ENCODE data around the gene PCNX1.

DNA sequence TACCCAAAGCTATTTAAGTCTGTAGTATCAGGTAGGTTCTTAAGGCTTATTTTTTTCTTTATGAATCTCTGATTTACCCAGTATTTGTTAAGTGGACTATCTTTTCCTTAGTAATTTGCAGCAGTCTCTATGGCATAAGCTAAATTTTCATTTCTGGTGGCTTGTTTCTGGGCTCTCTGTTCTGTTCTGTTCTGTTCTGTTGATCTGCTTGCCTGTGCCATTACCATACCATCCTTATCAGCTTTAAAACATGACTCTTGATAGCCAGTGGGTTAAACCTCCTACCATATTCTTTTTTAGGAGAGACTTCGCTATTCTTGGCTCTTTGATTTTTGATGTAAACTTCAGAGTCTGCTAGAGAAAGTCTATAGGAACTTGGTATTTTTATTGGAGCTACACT is 46.8 kb downstream of the PCNX1 start:
- TF ChIP-seq, protein P1, sequence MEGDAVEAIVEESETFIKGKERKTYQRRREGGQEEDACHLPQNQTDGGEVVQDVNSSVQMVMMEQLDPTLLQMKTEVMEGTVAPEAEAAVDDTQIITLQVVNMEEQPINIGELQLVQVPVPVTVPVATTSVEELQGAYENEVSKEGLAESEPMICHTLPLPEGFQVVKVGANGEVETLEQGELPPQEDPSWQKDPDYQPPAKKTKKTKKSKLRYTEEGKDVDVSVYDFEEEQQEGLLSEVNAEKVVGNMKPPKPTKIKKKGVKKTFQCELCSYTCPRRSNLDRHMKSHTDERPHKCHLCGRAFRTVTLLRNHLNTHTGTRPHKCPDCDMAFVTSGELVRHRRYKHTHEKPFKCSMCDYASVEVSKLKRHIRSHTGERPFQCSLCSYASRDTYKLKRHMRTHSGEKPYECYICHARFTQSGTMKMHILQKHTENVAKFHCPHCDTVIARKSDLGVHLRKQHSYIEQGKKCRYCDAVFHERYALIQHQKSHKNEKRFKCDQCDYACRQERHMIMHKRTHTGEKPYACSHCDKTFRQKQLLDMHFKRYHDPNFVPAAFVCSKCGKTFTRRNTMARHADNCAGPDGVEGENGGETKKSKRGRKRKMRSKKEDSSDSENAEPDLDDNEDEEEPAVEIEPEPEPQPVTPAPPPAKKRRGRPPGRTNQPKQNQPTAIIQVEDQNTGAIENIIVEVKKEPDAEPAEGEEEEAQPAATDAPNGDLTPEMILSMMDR (IDR thresholded peaks at IDR 0.05), result no peak
- TF ChIP-seq POLR2A (IDR thresholded peaks at IDR 0.05), result no peak
- no peak for TF ChIP-seq EP300 (IDR thresholded peaks at IDR 0.05)

All from tibial nerve (tissue), 4 donors.